ENCODE data around the gene RSBN1. TPM values are rescaled to one million over a fixed set of nuclear protein-coding genes. Genes with fewer than 3 reads are reported as not detected.

Gene RSBN1
- total and polyA plus RNA-seq, 10 of the 15 experiments (the other 5 are each of a cell fraction or from before 2014, with no cell fraction given): 2.9 to 26.8 (median 11.5) TPM

DNA sequence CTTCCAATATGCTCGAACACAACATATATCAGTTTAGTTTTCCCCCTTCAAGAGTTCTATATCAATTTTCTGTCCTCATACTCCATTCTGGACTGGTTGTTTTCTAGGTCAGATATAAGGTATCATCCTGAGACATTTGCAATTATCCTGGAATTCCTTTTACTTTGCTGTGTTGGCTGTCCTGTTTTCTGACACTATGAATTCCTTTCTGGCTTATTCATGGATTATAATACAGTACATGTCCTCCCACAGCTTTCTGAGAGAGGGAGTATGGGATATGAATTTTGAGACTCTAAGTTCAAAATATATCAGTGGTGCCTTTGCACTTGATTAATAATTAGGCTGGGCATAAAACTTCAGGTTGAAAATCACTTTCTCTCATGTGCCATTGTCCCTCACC is 64.9 kb downstream of the RSBN1 start:
- no peak overlapping the region for H3K4me3 ChIP-seq
- no peak for FAIRE-seq
- H3K27me3 ChIP-seq (replicated peaks in 1 of 2; ENCODE audit: control insufficient read depth in 2 of 2, insufficient read depth in 2 of 2, low read length in 1 of 2): no peaks in the 10 kb centered on the region
- no peak overlapping the region for H3K27ac ChIP-seq (ENCODE audit: control insufficient read depth, insufficient read depth)
- TF ChIP-seq JUND (IDR thresholded peaks at IDR 0.05; ENCODE audit: low read depth, low read length) (no peak), JUNB (IDR thresholded peaks at IDR 0.05) (no peak), PML (IDR thresholded peaks at IDR 0.05; ENCODE audit: low read length) (no peak), PBX3 (IDR thresholded peaks at IDR 0.05; ENCODE audit: insufficient replicate concordance, low read depth, low read length) (no peak), EP300 (IDR thresholded peaks at IDR 0.05; ENCODE audit: borderline replicate concordance in 1 of 2, control insufficient read depth in 1 of 2, low read depth in 2 of 2, low read length in 2 of 2) (no peak), MTA3 (IDR thresholded peaks at IDR 0.05; ENCODE audit: borderline replicate concordance, low read length) (no peak), ESRRA (IDR thresholded peaks at IDR 0.05; ENCODE audit: low read length) (no peak), KAT2A (conservative IDR thresholded peaks at IDR 0.05; ENCODE audit: control insufficient read depth, low read depth, low read length) (no peak), HDAC6 (IDR thresholded peaks at IDR 0.05; ENCODE audit: unreplicated experiment) (no peak), NFYA (IDR thresholded peaks at IDR 0.05; ENCODE audit: borderline replicate concordance, low read depth, low read length) (no peak), STAT1 (conservative IDR thresholded peaks at IDR 0.05) (no peak), BHLHE40 (IDR thresholded peaks at IDR 0.05; ENCODE audit: borderline replicate concordance in 1 of 2, low read depth in 2 of 2, low read length in 1 of 2) (no peak), RELA (IDR thresholded peaks at IDR 0.05; ENCODE audit: borderline replicate concordance, partially characterized antibody) (no peak), MYC (IDR thresholded peaks at IDR 0.05; ENCODE audit: insufficient read depth, insufficient read length, insufficient replicate concordance, low read length, severe bottlenecking) (no peak), TCF3 (IDR thresholded peaks at IDR 0.05; ENCODE audit: borderline replicate concordance, insufficient read depth, low read depth, low read length) (no peak), MYB (IDR thresholded peaks at IDR 0.05; ENCODE audit: borderline replicate concordance, low read depth, low read length) (no peak), PAX8 (IDR thresholded peaks at IDR 0.05) (no peak)
- H4K20me1 ChIP-seq (ENCODE audit: control insufficient read depth, insufficient read depth): no peaks in the 10 kb centered on the region
- no peak for ATAC-seq
- H3K79me2 ChIP-seq (ENCODE audit: control insufficient read depth, insufficient read depth, low read length): no peaks in the 10 kb centered on the region
- no peaks in the 10 kb centered on the region for H3K9me3 ChIP-seq (replicated peaks; ENCODE audit: control insufficient read depth, insufficient read depth, low read length)
- DNase-seq (ENCODE audit: low read depth, low spot score): no peak
- CTCF ChIA-PET: interaction anchor here (0.7 to 1.0 kb wide), 3 partner anchors 9 to 12 kb away, joined by 3 to 4 read pairs (median 4); no protein-coding TSS in a partner anchor
- intact Hi-C loops (cut with micrococcal nuclease; ENCODE audit: unreplicated experiment): no loop called here
- POLR2A ChIA-PET: interaction anchor here (0.5 to 1.4 kb wide), 2 partner anchors 9 to 13 kb away, joined by 3 to 4 read pairs; no protein-coding TSS in a partner anchor
- RAD21 ChIA-PET (ENCODE audit: unreplicated experiment): no interaction called here
- H3K36me3 ChIP-seq (ENCODE audit: control insufficient read depth in 2 of 2, insufficient read depth in 2 of 2, low read length in 1 of 2): peaks cover 3 to 6% of the 10 kb centered on the region in 2 experiments; a peak in 3 of 4 replicates
- SMC1A ChIA-PET (ENCODE audit: uncharacterized antibody, unreplicated experiment): interaction anchor here (0.9 to 1.6 kb wide), 2 partner anchors 13 to 64 kb away, joined by 3 read pairs; no protein-coding TSS in a partner anchor
- in situ Hi-C loops (cut with MboI): no loop called here
- WGBS (ENCODE audit: insufficient coverage, insufficient replicate concordance, low lambda C conversion rate, missing lambda C conversion rate): 100% methylated on average over 1 of the region's 1 CpG
- no peak overlapping the region for H3K4me2 ChIP-seq (ENCODE audit: control insufficient read depth, insufficient read depth)
- H3K4me1 ChIP-seq (ENCODE audit: control insufficient read depth, insufficient read depth, low read length): peaks cover 7% of the 10 kb centered on the region; the same call in 1 of the 2 replicates
- H3K9ac ChIP-seq (ENCODE audit: control insufficient read depth, insufficient read depth, low read length): no peak overlapping the region
- no peak overlapping the region for H2AFZ ChIP-seq (ENCODE audit: control insufficient read depth, low read depth, low read length)
- TSS peak; percentile 26 for BruUV-seq (replicated peaks)

All from GM12878 (cell line).